HFF-Myc (cell line): ENCODE data around the gene RARRES1.
A peak's percentile ranks its signal among the peaks of the same experiment; 100 is the strongest.

Experiments
- DNase-seq: peaks from one replicate; pipeline ENCODE4 v3.0.0-alpha.2; 2011; ENCODE audit warnings: low read depth; ENCODE audit errors: extremely low read depth
- H3K4me3 ChIP-seq: replicated peaks from 2 replicates; pipeline ENCODE4 v1.5.1; 2011; ENCODE audit warnings: low read depth, mild to moderate bottlenecking, control low read depth, low read length
- TF ChIP-seq, protein P1 (sequence below): IDR thresholded peaks from 2 replicates; pipeline ENCODE4 v1.5.1; 2012; ENCODE audit warnings: mild to moderate bottlenecking, low read depth, low read length, control low read depth; ENCODE audit errors: missing control alignments

RARRES1 gene

DNA sequence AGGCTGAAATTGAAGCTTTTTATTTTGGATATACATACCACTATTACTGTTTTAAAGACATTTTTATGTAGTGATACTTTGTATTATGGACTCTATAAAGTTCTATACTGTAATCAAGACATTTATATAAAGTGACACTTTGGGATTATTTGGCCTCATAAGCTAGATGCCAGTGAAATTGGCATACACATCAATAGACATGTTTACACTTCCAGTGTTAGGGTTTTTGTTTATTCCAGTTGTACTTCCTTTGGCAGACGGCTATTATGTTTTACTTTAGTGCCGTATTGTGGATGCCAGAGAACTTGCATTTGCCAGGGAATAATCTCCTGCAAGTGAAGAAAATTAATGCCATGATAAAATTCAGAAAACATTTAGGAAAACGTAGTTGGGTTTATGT lies 65.8 kb downstream of the RARRES1 start:
- TF ChIP-seq, protein P1, sequence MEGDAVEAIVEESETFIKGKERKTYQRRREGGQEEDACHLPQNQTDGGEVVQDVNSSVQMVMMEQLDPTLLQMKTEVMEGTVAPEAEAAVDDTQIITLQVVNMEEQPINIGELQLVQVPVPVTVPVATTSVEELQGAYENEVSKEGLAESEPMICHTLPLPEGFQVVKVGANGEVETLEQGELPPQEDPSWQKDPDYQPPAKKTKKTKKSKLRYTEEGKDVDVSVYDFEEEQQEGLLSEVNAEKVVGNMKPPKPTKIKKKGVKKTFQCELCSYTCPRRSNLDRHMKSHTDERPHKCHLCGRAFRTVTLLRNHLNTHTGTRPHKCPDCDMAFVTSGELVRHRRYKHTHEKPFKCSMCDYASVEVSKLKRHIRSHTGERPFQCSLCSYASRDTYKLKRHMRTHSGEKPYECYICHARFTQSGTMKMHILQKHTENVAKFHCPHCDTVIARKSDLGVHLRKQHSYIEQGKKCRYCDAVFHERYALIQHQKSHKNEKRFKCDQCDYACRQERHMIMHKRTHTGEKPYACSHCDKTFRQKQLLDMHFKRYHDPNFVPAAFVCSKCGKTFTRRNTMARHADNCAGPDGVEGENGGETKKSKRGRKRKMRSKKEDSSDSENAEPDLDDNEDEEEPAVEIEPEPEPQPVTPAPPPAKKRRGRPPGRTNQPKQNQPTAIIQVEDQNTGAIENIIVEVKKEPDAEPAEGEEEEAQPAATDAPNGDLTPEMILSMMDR, result no peak
- DNase-seq, result no peak
- H3K4me3 ChIP-seq, result no peak overlapping the region

DNA sequence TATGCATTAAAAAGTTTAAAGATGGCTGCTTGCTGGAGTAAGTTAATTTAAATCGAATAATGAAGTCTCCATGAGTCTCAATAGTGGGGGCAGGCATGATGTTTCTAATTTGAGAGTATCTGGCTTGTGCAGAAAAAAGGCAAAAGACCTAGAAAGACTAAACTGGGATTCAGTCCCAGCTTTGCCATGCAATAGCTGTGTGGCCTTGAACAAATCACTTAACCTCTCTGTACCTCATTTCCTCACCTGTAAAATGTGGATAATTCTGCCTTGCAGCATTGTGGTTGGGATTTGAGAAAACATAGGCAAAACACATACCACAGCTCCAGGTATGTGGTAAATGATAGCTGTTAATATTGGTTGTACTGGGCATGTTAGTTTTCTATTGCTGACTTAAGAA lies 68.4 kb downstream of the RARRES1 start:
- TF ChIP-seq, protein P1, result no peak
- no peak overlapping the region for H3K4me3 ChIP-seq
- DNase-seq, result no peak

DNA sequence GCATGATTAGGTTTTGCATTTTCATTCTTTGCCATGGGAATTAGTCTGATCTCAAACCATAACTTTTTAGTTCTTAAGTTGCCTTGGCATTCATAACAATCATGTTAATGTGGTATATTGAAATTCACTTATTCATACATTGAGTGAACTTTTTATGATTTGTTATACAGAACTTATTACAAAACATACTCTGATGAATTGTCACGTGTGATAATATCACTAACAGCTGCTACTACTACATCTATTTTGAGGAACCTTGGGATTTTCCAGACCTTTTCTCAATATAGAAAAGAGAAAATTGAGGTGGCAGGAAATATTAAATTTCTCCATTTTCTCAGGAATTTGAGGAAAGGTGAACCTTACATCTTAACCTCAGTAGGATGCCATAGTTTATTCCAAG lies 69.0 kb downstream of the RARRES1 start:
- no peak for DNase-seq
- H3K4me3 ChIP-seq, result no peak overlapping the region
- TF ChIP-seq, protein P1, result no peak

DNA sequence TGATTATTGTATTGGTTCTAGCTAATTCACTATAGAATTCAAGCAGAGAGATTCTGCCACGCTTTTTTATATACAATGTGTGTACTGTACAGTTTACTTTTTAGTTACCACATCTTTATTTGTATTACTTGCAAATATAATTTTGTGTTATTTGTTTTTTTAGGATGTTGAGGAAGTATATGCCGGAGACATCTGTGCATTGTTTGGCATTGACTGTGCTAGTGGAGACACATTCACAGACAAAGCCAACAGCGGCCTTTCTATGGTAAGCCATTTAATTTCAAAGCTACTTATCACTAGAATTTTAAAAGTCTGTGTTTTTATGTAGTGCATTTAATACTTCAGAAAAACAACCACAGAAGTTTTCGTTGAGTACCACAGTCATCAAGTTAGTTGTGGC lies 71.5 kb downstream of the RARRES1 start:
- no peak overlapping the region for H3K4me3 ChIP-seq
- no peak for DNase-seq

DNA sequence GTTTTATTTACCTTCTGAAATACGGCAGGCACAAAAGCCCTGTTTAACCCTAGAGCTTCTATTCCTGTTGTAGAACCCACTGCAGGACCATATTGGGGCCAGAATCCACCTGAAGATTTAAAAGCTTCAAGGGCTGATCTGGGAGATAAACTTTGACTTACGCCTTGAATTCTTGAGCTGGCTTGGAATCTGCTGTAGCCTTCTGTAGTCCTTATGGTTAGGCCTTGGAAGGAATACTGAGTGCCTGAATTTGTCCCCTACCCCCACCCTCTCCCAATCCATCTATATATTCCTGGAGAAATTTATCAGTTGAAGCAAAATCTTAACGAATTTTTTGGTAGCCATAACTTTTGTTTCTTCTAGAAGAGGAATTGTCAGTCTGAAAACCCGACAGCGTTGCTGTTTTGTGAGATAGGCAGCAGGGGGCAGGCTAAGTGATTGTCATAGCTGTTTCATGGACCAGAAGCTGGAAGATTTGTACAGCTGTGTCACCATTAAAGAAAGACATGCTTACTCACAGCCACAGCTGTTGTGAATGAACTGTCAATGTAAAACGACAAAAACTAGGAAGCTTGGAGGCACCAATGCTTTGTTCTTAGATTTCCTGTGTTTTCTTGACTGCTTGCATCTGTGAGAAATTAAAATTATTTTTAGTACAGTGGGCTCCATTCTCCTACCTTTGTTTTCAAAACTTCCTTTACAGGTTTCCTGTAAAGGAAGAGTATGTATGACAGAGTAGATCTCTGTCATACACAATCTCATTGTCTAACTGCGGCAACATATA lies 72.6 kb downstream of the RARRES1 start:
- no peak overlapping the region for H3K4me3 ChIP-seq
- TF ChIP-seq, protein P1, result peak; percentile 77
- peak; percentile 44 for DNase-seq

More for the DNA sequence above, 71.5 kb downstream of the RARRES1 start:
- TF ChIP-seq, protein P1, result no peak

DNA sequence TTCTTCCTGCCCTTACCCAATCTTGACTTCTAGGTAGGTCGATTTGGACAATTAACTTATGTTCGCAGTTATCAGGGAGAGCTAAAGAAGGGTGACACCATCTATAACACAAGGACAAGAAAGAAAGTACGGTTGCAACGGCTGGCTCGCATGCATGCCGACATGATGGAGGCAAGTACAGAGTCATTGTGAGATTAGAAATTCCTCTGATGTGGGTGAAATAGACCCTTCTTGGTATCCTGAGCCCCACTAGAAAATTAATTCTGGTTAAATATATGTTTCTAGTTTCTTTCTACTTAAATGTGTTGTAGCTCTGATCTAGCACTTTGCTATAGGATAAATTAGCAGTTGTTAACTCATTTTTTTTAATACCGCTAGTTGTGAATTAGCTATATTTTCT lies 73.4 kb downstream of the RARRES1 start:
- TF ChIP-seq, protein P1, result no peak
- H3K4me3 ChIP-seq, result no peak overlapping the region
- no peak for DNase-seq
